Activated naive CD4-positive, alpha-beta T cell treated with anti-CD3 and anti-CD28 coated beads, Interleukin-2, amount 10 ng/mL, durations not matched to agents 7 days and 5 days (primary cell): ENCODE measurements around the gene HSPA6.
A peak's percentile ranks its signal among the peaks of the same experiment; 100 is the strongest.
"Not testable (repeated sequence)": the region's sequence is repeated elsewhere in the genome, so short reads cannot be mapped to it uniquely, and the experiment has no call there.

Source experiments
- CTCF ChIA-PET: fragments of 350-600 bp; sonication (Branson Sonifier 250); formaldehyde crosslinking; loops from one replicate; lab custom pipeline; 2021; ENCODE audit warnings: antibody characterized with exemption; lab: Charles Lee
- DNase-seq: peaks from one replicate; pipeline ENCODE4 v3.0.0-alpha.2; 2020
- H3K27ac Mint-ChIP-seq: one replicate; pipeline ENCODE4 v1.8.0; 2021; ENCODE audit warnings: mild to moderate bottlenecking, moderate library complexity, mixed read lengths
- H3K27me3 Mint-ChIP-seq: one replicate; pipeline ENCODE4 v1.8.0; 2021; ENCODE audit warnings: mild to moderate bottlenecking, mixed read lengths
- H3K36me3 Mint-ChIP-seq: one replicate; pipeline ENCODE4 v1.8.0; 2021; ENCODE audit warnings: mixed read lengths
- H3K4me1 Mint-ChIP-seq: one replicate; pipeline ENCODE4 v1.8.0; 2021; ENCODE audit warnings: mixed read lengths
- H3K4me3 Mint-ChIP-seq: one replicate; pipeline ENCODE4 v1.8.0; 2021; ENCODE audit warnings: mild to moderate bottlenecking, moderate library complexity, mixed read lengths
- H3K9me3 Mint-ChIP-seq: one replicate; pipeline ENCODE4 v1.8.0; 2021; ENCODE audit warnings: mixed read lengths

The HSPA6 gene

DNA sequence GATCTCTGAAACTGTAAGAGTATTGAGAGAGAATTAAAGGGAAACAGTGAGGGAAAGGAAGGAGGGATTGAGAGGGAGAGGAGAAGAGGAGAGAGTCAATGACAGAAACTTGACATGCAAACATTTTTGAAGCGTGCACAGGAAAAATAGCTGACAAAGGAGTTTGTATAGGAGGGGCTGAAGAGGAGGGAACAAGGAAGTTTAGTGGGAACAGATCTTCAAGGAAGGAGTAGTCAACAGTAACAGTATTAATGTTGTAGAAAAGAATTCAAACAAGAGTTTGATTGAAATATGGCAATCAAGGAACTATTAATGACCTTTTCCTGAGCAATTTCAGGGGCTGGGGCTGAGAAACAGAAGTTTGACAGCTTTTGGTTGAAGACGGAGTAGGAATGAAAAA is 29.3 kb downstream of the HSPA6 start:
- H3K27ac Mint-ChIP-seq, H3K27me3 Mint-ChIP-seq, CTCF ChIA-PET, H3K4me3 Mint-ChIP-seq, H3K9me3 Mint-ChIP-seq, DNase-seq, H3K36me3 Mint-ChIP-seq: not testable (repeated sequence)
- H3K4me1 Mint-ChIP-seq = peaks cover 27% of the 10 kb centered on the region

DNA sequence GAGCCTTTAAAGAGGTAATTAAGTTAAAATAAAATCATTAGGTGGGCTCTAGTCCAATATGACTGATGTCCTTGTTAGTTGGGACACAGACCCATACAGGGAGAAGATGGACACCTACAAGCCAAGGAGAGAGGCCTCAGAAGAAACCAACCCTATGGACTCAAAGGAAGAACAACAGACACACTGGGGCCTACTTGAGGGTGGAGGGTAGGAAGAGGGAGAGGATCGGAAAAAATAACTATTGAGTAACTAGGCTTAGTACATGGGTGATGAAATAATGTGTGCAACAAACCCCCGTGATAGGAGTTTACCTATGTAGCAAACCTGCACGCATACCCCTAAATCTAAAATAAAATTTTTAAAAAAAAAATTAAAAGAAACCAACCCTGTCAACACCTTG is 30.0 kb downstream of the HSPA6 start:
- H3K4me3 Mint-ChIP-seq, H3K27me3 Mint-ChIP-seq, H3K9me3 Mint-ChIP-seq, H3K36me3 Mint-ChIP-seq, CTCF ChIA-PET, DNase-seq, H3K27ac Mint-ChIP-seq: not testable (repeated sequence)
- H3K4me1 Mint-ChIP-seq = peaks cover 27% of the 10 kb centered on the region

DNA sequence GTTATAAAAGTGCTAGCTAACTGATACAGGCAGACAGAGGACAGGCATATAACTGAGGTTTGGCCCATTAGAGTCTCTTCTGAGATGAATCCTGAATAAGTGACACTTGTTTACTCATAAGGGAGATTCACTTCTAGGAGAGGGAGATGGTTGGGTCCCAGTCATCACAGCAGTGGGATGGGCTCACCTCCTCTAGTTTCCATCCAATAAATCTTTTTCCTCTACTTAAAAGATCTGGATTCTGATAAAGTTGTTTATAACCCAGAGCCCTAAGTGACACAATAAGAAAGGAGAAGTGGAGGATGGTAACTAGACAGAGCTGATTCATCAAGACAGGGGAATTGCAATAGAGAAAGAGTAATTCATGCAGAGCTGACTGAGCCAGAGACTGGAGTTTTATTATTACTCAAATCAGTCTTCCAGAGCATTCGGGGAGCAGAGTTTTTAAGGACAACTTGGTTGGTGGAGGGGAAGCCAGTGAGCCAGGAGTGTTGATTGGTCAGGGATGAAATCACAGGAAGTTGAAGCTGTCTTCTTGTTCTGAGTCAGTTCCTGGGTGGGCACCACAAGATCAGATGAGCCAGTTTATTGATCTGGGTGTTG is 30.6 kb downstream of the HSPA6 start:
- H3K9me3 Mint-ChIP-seq, CTCF ChIA-PET, H3K36me3 Mint-ChIP-seq, H3K4me3 Mint-ChIP-seq, H3K27me3 Mint-ChIP-seq, DNase-seq: not testable (repeated sequence)
- Mint-ChIP-seq H3K27ac (peak overlapping the region; percentile 87), H3K4me1 (peaks cover 24% of the 10 kb centered on the region)

DNA sequence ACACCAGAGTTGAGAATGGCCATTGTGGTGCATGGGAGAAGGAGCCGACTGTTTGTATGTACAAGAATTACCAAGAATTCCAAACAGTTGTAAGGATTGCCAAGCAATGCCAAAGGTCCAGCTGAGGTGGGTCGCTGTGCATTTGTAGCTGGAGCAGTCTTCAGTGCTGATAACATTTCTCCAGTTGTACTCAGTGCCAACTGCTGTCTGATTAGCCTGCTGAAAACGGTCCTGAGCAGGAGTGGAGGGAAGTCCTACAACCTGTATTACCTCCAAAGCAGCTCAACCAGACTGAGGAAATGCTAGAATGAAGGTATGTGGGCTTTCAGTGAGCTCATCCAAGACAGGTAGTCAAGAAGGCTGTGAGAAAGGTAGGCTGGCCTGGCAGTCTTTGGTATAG is 31.8 kb downstream of the HSPA6 start:
- not testable (repeated sequence) for H3K9me3 Mint-ChIP-seq

DNA sequence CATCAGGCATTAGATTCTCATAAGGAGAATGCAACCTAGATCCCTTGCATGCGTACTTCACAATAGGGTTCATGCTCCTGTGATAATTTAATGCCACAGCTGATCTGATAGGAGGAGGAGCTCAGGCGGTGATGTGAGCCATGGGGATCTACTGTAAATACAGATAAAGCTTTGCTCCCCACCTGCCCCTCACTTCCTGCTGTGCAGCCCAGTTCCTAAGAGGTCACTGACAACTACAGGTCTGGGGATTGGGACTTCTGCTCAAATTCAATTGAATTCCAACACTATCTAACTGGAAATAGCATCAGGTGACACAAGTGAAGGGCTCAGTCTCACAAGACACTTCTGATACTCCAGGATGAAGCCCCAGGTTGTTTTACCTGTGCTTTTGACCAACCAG is 32.6 kb downstream of the HSPA6 start:
- H3K27ac Mint-ChIP-seq, H3K4me3 Mint-ChIP-seq, DNase-seq, CTCF ChIA-PET, H3K36me3 Mint-ChIP-seq, H3K27me3 Mint-ChIP-seq, H3K9me3 Mint-ChIP-seq: not testable (repeated sequence)
- peaks cover 29% of the 10 kb centered on the region for H3K4me1 Mint-ChIP-seq

More for the DNA sequence above, 31.8 kb downstream of the HSPA6 start:
- H3K27ac Mint-ChIP-seq, DNase-seq, CTCF ChIA-PET, H3K27me3 Mint-ChIP-seq, H3K36me3 Mint-ChIP-seq, H3K4me3 Mint-ChIP-seq: not testable (repeated sequence)
- H3K4me1 Mint-ChIP-seq = peaks cover 25% of the 10 kb centered on the region

DNA sequence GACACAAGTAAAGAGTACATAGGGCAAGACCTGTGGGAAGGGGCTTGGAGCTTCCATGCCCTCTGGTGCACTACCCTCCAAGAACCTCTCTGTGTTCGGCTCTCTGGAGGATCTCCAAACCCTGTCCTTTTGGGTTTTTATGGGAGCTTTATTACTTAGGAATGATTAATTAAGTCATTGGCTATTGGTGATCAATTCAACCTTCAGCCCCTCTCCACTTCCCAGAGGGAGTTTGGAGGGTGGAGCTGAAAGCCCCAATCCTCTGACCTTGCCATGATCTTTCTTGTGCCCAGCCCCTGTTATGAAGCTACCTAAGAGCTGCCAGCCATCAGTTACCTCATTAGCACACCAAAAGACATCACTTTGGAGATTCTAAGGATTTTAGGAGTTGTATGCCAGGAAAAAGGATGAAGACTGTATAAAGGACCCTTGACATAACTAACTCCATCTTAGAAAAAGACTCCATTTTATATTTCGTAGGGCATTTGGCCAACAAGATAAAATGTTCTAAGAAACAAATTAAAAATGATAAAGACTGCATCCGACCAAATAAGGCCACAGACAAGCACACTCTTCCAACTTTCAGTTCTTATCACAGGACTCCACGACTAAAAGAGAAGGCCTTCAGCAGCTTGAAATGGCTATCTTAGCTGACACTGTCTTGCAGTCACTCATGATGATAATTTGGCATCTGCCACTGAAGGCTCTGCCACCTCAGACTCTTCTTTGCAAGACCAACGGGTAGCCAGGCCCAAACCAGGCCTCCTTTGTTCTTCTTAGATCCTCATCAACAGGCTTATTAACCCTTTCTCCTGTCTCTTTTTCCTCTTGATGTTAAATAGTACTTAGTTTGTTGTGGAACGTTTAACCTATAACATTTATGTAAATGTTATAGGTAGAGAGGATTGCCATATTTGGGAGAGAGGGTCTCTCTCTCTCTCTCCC is 33.4 kb downstream of the HSPA6 start:
- CTCF ChIA-PET, H3K36me3 Mint-ChIP-seq, DNase-seq, H3K27ac Mint-ChIP-seq, H3K27me3 Mint-ChIP-seq, H3K9me3 Mint-ChIP-seq, H3K4me3 Mint-ChIP-seq: not testable (repeated sequence)
- peaks cover 29% of the 10 kb centered on the region for H3K4me1 Mint-ChIP-seq

DNA sequence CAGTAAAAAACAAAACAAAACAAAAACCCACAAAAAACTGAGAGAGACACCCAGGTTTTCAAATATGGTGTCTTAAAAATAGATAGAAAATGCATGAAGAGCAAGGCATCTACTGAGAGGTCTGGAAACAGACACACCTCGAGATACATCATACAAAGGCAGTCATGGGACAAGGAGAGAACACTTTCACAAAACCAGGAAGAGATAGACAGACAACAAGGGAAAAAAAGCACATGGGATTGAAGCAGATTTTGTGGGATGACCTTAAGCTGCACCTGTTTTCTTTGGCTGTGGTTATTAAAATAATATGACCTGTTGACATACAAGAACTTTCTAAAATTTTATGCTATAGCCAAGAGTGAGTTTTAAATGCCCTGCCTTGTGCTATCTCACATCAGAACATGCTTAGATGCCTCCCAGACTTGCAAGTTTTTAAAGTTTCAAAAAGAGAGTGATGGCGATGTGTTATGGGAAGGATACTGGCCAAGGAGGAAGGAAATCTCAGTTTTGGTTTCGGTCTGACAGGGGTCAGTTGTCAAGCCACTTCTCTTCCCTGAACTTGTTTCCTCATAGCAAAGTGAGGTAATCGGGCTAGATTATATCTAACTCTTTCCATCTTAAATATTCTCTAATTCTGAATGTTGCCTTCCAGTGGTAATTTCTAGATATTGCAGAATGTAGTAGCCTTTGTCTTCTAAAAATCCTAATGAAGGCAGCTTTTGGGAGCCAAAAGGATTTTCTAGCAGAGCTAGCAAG is 36.8 kb downstream of the HSPA6 start:
- not testable (repeated sequence) for H3K4me3 Mint-ChIP-seq, H3K36me3 Mint-ChIP-seq, H3K9me3 Mint-ChIP-seq, DNase-seq, H3K27me3 Mint-ChIP-seq
- Mint-ChIP-seq H3K4me1 (peaks cover 14% of the 10 kb centered on the region), H3K27ac (peak overlapping the region; percentile 7)
- CTCF ChIA-PET = interaction anchor here (1.5 kb wide), 1 partner anchor 55 kb away, joined by 3 read pairs; no protein-coding TSS in a partner anchor

DNA sequence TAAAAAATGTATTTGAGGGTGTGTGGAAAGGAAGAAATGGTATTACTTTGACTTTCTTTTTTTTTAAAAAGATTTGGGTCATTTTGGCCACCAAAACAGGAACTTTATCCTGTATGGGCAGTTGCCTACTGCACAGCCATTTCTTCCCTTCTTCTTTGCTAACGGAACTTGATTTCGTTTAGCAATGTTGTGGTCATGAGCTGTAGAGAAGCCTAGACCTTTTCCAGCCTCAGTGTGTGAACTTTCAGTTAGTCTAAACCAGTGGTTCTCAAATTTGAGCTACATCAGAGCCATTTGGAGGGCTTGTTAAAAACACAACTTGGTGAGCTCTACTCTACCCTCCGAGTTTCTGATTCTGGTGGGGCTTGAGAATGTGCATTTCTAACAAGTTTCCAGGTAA is 38.1 kb downstream of the HSPA6 start:
- not testable (repeated sequence) for H3K36me3 Mint-ChIP-seq, H3K27ac Mint-ChIP-seq, H3K9me3 Mint-ChIP-seq, DNase-seq, H3K4me3 Mint-ChIP-seq
- peaks cover 13% of the 10 kb centered on the region for H3K27me3 Mint-ChIP-seq
- peaks cover 15% of the 10 kb centered on the region for H3K4me1 Mint-ChIP-seq
- CTCF ChIA-PET = interaction anchor here (1.5 kb wide), 1 partner anchor 56 kb away, joined by 3 read pairs; no protein-coding TSS in a partner anchor

DNA sequence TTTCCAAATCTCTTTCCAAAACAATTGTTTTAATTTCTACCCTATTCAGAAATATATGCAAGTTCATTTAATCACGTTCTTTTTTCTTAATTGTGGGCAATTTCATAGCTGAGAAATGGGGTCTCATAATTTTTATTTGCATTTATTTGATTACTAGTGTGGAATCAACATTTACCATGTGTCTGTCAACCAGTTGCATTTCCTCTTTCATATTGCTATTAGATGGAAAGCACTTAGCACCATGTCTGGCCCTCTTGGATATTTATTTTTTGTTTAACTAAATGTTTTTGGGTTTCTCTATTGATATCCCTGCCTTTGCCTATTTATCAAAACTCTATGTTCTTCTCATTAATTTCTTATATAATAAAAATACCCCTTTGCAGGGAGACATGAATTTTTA is 39.2 kb downstream of the HSPA6 start:
- peaks cover 17% of the 10 kb centered on the region for H3K27me3 Mint-ChIP-seq
- H3K36me3 Mint-ChIP-seq, CTCF ChIA-PET, H3K4me3 Mint-ChIP-seq, H3K9me3 Mint-ChIP-seq, H3K27ac Mint-ChIP-seq, DNase-seq: not testable (repeated sequence)
- peaks cover 13% of the 10 kb centered on the region for H3K4me1 Mint-ChIP-seq

DNA sequence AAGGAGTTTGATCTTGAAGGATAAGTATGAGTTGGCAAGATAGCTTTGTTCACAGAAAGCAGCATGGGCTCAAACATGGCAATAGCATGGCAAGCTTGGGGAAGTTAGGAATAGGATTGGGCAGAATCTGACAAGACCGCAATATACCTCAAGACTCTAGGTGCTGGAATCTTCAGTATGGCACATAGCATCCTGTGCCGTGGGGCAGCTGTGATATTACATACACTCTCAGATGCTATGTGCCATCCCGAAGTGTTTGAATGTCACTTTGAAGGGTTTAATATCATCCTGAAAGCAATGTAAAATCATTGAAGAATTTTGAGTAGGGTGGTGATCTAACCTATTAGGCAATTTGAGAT is 42.2 kb downstream of the HSPA6 start:
- H3K36me3 Mint-ChIP-seq, CTCF ChIA-PET, DNase-seq, H3K27ac Mint-ChIP-seq, H3K4me3 Mint-ChIP-seq, H3K4me1 Mint-ChIP-seq, H3K9me3 Mint-ChIP-seq: not testable (repeated sequence)
- H3K27me3 Mint-ChIP-seq = peaks cover 24% of the 10 kb centered on the region

DNA sequence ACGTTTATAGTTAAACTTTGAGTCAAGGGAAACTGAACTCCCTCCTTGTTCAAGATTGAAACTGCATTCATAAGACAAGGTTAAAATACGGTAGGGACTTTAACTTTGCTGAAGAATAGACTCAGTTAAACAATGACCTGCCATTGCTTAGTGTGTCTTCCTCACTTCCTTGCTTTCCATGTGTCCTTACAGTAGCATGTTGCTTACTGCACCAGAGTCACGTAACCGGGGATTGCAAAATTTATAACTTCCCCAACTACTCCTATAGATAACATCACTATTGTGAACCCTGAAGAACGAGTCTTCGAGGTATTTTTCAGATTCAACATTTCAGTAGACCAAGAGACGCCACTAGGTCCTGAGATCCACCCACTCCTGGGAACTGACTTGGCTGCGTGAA is 47.4 kb downstream of the HSPA6 start:
- DNase-seq, H3K27ac Mint-ChIP-seq, H3K4me1 Mint-ChIP-seq, H3K36me3 Mint-ChIP-seq, H3K4me3 Mint-ChIP-seq, H3K9me3 Mint-ChIP-seq, CTCF ChIA-PET: not testable (repeated sequence)
- peaks cover 24% of the 10 kb centered on the region for H3K27me3 Mint-ChIP-seq
